AG04449 (cell line): Measurements from ENCODE around the gene STK11.

ENCODE experiments used
- CTCF ChIA-PET: fragments of 350-600 bp; formaldehyde crosslinking; extraction: SDS; loops from one replicate; lab custom pipeline; 2021; ENCODE audit warnings: antibody characterized with exemption; lab: Yijun Ruan, JAX
- POLR2A ChIA-PET: fragments of 400-600, 350-600 bp; formaldehyde crosslinking; extraction: SDS; loops from one replicate; lab custom pipeline; 2020; ENCODE audit warnings: antibody characterized with exemption, inconsistent platforms; lab: Yijun Ruan, JAX
- DNase-seq: peaks from one replicate; pipeline ENCODE4 v3.0.0-alpha.2; 2010; ENCODE audit warnings: low read depth, low spot score
- H3K4me3 ChIP-seq: 2 replicates; pipeline ENCODE4 v1.5.1; 2011; ENCODE audit warnings: low read depth, mild to moderate bottlenecking, control low read depth, low read length
- CTCF ChIP-seq: IDR thresholded peaks from one replicate; pipeline ENCODE4 v1.5.1; 2011; ENCODE audit warnings: mild to moderate bottlenecking, moderate library complexity, low read length, control low read depth, inconsistent platforms; ENCODE audit not compliant: insufficient read depth; ENCODE audit errors: missing control alignments

STK11 gene

GRCh38 chr19:1216756-1217155 is 11.2 kb downstream of the STK11 start:
- CTCF ChIA-PET, result interaction anchor here (0.6 to 2.0 kb wide), 9 partner anchors 9 to 116 kb away, joined by 3 to 9 read pairs (median 3); partner anchors contain the start of gene ATP5F1D

GRCh38 chr19:1217366-1217765 is 11.8 kb downstream of the STK11 start:
- no peak overlapping the region for H3K4me3 ChIP-seq
- POLR2A ChIA-PET, result interaction anchor here (0.6 to 2.3 kb wide), 3 partner anchors 13 to 52 kb away, joined by 3 to 9 read pairs (median 3); partner anchors contain the start of gene CIRBP
- TF ChIP-seq CTCF, result no peak
- CTCF ChIA-PET, result interaction anchor here (0.6 to 2.0 kb wide), 8 partner anchors 8 to 116 kb away, joined by 3 to 9 read pairs (median 4); no protein-coding TSS in a partner anchor
- DNase-seq, result no peak

More at GRCh38 chr19:1216756-1217155, 11.2 kb downstream of the STK11 start:
- DNase-seq, result no peak
- no peak for TF ChIP-seq CTCF
- no peak overlapping the region for H3K4me3 ChIP-seq
- POLR2A ChIA-PET, result interaction anchor here (0.6 to 2.3 kb wide), 4 partner anchors 13 to 52 kb away, joined by 3 to 9 read pairs (median 3); partner anchors contain the start of gene CIRBP

GRCh38 chr19:1218751-1219567 is 13.4 kb downstream of the STK11 start:
- no peak overlapping the region for H3K4me3 ChIP-seq
- no peak for DNase-seq
- ChIA-PET CTCF (interaction anchor here (1.0 to 2.0 kb wide), 5 partner anchors 22 to 105 kb away, joined by 3 to 9 read pairs (median 4); no protein-coding TSS in a partner anchor), POLR2A (no interaction called here)
- no peak for TF ChIP-seq CTCF

- ChIA-PET CTCF (interaction anchor here (1.1 to 1.3 kb wide), 3 partner anchors 13 to 47 kb away, joined by 3 to 4 read pairs (median 4); no protein-coding TSS in a partner anchor), POLR2A (no interaction called here)
- H3K4me3 ChIP-seq, result no peak overlapping the region
- no peak for TF ChIP-seq CTCF
- no peak for DNase-seq
These were observed 14.4 kb downstream of the STK11 start for GRCh38 chr19:1219786-1220476.

- CTCF ChIA-PET, result interaction anchor here (0.7 to 2.7 kb wide), 7 partner anchors 12 to 47 kb away, joined by 3 to 16 read pairs (median 4); partner anchors contain the start of gene ATP5F1D
- DNase-seq, result no peak
- no peak overlapping the region for H3K4me3 ChIP-seq
- POLR2A ChIA-PET, result no interaction called here
- no peak for TF ChIP-seq CTCF
These were observed 14.9 kb downstream of the STK11 start for GRCh38 chr19:1220477-1220930.
